ENCODE results near the gene TUBD1.

The TUBD1 gene

DNA sequence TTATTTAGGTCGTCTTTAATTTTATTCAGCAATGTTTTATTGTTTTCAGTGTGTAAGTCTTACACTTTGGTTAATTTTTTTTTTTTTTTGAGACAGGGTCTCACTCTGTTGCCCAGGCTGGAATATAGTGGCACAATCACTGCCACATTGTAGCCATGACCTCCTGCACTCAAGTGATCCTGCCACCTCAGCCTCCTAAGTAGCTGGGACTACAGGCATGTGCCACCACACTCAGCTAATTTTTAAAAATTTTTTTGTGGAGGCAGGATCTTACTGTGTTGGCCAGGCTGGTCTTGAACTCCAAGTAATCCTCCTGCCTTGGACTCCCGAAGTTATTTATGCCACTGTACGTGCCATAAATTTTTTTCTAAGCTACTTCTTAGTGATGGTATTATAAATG, 14.7 kb upstream of the TUBD1 start:
- TF ChIP-seq, protein P1, sequence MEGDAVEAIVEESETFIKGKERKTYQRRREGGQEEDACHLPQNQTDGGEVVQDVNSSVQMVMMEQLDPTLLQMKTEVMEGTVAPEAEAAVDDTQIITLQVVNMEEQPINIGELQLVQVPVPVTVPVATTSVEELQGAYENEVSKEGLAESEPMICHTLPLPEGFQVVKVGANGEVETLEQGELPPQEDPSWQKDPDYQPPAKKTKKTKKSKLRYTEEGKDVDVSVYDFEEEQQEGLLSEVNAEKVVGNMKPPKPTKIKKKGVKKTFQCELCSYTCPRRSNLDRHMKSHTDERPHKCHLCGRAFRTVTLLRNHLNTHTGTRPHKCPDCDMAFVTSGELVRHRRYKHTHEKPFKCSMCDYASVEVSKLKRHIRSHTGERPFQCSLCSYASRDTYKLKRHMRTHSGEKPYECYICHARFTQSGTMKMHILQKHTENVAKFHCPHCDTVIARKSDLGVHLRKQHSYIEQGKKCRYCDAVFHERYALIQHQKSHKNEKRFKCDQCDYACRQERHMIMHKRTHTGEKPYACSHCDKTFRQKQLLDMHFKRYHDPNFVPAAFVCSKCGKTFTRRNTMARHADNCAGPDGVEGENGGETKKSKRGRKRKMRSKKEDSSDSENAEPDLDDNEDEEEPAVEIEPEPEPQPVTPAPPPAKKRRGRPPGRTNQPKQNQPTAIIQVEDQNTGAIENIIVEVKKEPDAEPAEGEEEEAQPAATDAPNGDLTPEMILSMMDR (IDR thresholded peaks at IDR 0.05; ENCODE audit: extremely low read depth, insufficient read depth, missing control alignments), result no peak
- in situ Hi-C loops (cut with MboI; ENCODE audit: low pct_unique_long_range_greater_than_20kb, low sequenced_read_pairs, unreplicated experiment), result no loop called here
- DNase-seq (ENCODE audit: low spot score), result no peak

DNA sequence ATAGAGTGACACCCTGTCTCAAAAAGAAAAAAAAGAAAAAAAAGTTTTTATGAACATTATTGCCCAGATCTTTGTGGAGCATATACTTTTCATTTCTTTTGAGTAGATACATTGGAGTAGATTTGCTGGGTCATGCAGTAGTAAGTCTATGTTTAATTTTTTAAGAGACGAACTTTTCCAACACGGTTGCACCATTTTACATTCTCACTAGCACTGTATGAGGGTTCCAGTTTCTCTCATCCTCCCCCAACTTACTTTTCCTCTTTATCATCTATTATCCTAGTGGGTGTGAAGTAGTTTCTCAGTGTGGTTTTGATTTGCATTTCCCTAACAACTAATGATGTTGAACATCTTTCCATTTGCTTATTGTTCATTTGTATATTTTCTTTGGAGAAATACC, 10.7 kb upstream of the TUBD1 start:
- DNase-seq (ENCODE audit: low spot score), result no peak
- in situ Hi-C loops (cut with MboI; ENCODE audit: low pct_unique_long_range_greater_than_20kb, low sequenced_read_pairs, unreplicated experiment), result no loop called here
- TF ChIP-seq, protein P1 (IDR thresholded peaks at IDR 0.05; ENCODE audit: extremely low read depth, insufficient read depth, missing control alignments), result no peak

DNA sequence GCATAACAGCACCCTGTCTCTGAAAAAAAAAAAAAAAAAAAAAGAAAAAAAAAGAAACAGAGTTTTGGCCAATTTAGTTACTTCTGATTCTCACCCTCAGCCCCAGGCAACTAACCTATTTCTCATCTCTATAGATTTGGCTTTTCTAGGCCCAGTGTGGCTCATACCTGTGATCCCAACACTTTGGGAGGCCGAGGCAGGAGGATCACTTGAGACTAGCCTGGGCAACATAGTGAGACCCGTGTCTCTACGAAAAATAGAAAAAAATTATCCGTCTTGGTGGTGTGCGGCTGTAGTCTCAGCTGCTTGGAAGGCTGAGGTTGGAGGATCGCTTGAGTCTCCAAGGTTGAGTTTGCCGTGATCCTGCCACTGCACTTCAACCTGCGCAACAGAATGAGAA, 8.9 kb upstream of the TUBD1 start:
- in situ Hi-C loops (cut with MboI; ENCODE audit: low pct_unique_long_range_greater_than_20kb, low sequenced_read_pairs, unreplicated experiment), result no loop called here
- DNase-seq (ENCODE audit: low spot score), result no peak
- TF ChIP-seq, protein P1 (IDR thresholded peaks at IDR 0.05; ENCODE audit: extremely low read depth, insufficient read depth, missing control alignments), result no peak

DNA sequence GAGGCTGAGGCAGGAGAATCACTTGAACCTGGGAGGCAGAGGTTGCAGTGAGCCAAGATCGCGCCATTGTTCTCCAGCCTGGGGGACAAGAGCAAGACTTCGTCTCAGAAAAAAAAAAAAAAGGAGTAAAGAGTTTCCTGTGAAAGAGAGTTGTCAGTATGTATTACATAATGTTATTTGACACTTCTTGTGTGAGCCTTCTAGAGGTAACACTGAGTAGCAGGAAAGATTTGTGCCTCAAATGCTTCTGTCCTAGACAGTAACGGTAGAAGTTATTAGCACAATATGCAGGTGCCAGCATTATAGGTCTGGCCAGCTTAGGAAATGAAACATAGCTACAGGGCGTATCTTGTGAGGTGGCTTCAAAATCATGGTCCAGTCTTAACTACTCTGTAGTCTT, 6.4 kb upstream of the TUBD1 start:
- DNase-seq (ENCODE audit: low spot score), result no peak
- TF ChIP-seq, protein P1 (IDR thresholded peaks at IDR 0.05; ENCODE audit: extremely low read depth, insufficient read depth, missing control alignments), result no peak
- in situ Hi-C loops (cut with MboI; ENCODE audit: low pct_unique_long_range_greater_than_20kb, low sequenced_read_pairs, unreplicated experiment), result no loop called here

DNA sequence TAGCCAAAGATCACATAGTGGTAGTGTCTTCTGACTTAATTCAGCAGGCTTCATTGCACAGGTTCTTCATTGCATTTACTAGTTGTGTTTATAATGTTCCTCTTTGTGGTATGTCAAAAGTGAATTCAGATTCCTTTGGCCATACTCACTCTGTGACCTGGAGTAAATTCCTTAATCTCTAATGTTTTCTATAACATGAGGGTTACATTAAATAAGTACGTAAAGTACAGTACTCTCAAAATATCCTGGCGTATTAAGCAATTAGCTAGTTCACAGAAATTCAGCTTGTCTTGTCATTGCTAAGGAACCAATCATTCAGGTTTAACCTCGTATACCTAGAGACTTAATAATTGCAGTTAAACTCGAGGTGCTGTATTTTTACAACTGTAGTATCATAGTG, 4.3 kb upstream of the TUBD1 start:
- TF ChIP-seq, protein P1 (IDR thresholded peaks at IDR 0.05; ENCODE audit: extremely low read depth, insufficient read depth, missing control alignments), result no peak
- DNase-seq (ENCODE audit: low spot score), result no peak
- in situ Hi-C loops (cut with MboI; ENCODE audit: low pct_unique_long_range_greater_than_20kb, low sequenced_read_pairs, unreplicated experiment), result no loop called here

DNA sequence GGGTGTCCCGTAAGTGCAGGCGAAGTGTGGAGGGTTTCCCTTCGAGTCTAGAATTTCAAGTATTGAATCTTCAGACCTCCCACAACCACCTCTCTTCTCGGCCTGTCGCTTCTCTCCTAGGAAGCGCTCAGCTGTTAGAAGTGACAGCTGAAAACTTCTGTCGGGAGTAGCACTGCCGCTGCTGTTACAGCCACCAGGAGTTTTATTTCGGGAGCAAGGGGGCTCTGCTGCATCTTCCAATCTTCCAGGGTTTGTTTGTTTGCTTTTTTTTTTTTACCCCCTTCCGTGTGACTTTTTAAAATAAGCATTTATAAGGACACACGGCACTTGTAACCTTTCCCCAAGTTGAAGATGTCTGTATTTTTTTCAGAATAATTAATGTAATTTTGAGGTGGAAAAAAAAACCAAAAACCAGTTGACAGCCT, 945 bp upstream of the TUBD1 start:
- DNase-seq (ENCODE audit: low spot score), result peak; percentile 31
- in situ Hi-C loops (cut with MboI; ENCODE audit: low pct_unique_long_range_greater_than_20kb, low sequenced_read_pairs, unreplicated experiment), result no loop called here
- TF ChIP-seq, protein P1 (IDR thresholded peaks at IDR 0.05; ENCODE audit: extremely low read depth, insufficient read depth, missing control alignments), result no peak
